RPMI8226 (cell line): ENCODE data around the gene NOLC1.

ENCODE experiments used
- DNase-seq: peaks from one replicate; pipeline ENCODE4 v3.0.0-alpha.2; 2015

NOLC1 gene

GRCh38 chr10:102211615-102212299, 59.6 kb downstream of the NOLC1 start:
- no peak for DNase-seq
